Measurements from ENCODE around the gene WDR3. TPM values are rescaled to one million over a fixed set of nuclear protein-coding genes. Genes with fewer than 3 reads are reported as not detected.

The WDR3 gene
- total RNA-seq, 1 donor from 2014 or later = 31.8 TPM

- Histone ChIP-seq H3K4me1 (ENCODE audit: insufficient read depth, low read length) (peaks cover 12% of the 10 kb centered on the region), H2AFZ (ENCODE audit: low read depth, low read length) (peak overlapping the region; percentile 96), H4K20me1 (ENCODE audit: insufficient read depth, low read length) (peaks cover 46% of the 10 kb centered on the region), H3K4me2 (ENCODE audit: low read length) (peak overlapping the region; percentile 86), H3K27me3 (ENCODE audit: insufficient read depth, low read length) (no peaks in the 10 kb centered on the region), H3K79me2 (ENCODE audit: insufficient read depth, low read length) (peaks cover 94% of the 10 kb centered on the region), H3K9me3 (ENCODE audit: insufficient read depth, low read depth, low read length) (no peaks in the 10 kb centered on the region), H3K4me3 (ENCODE audit: insufficient read depth, low read depth, low read length) (peak overlapping the region; percentile 96), H3K9ac (ENCODE audit: low read length) (peak overlapping the region; percentile 84), H3K27ac (ENCODE audit: low read depth, low read length) (peak overlapping the region; percentile 7), H3K36me3 (ENCODE audit: insufficient read depth, low read length) (no peaks in the 10 kb centered on the region)
- no peak for DNase-seq (ENCODE audit: low read depth)
- peaks cover 2% of the 10 kb centered on the region for H3K36me3 Mint-ChIP-seq (ENCODE audit: low read depth, unreplicated experiment)
- FAIRE-seq = no peak
- H3K27ac Mint-ChIP-seq (ENCODE audit: unreplicated experiment) = peak overlapping the region; percentile 59
- no peaks in the 10 kb centered on the region for H3K27me3 Mint-ChIP-seq (ENCODE audit: low read depth, unreplicated experiment)
- H3K4me1 Mint-ChIP-seq (ENCODE audit: low read depth, unreplicated experiment) = peaks cover 18% of the 10 kb centered on the region
- peak overlapping the region; percentile 98 for H3K4me3 Mint-ChIP-seq (ENCODE audit: unreplicated experiment)
- H3K9me3 Mint-ChIP-seq (ENCODE audit: unreplicated experiment) = no peaks in the 10 kb centered on the region
- TF ChIP-seq EZH2 (IDR thresholded peaks at IDR 0.05; ENCODE audit: insufficient read depth, low read length) (no peak), CTCF (IDR thresholded peaks at IDR 0.05; ENCODE audit: insufficient read depth, low read depth, low read length) (no peak)
Measured at GRCh38 chr1:117930484-117930883, 945 bp downstream of the WDR3 start.

- peaks cover 16% of the 10 kb centered on the region for H3K4me1 Mint-ChIP-seq (ENCODE audit: low read depth, unreplicated experiment)
- peaks cover 73% of the 10 kb centered on the region for H3K79me2 ChIP-seq (ENCODE audit: insufficient read depth, low read length)
Measured at GRCh38 chr1:117932576-117932975, 3.0 kb downstream of the WDR3 start.

More at GRCh38 chr1:117932576-117932975, 3.0 kb downstream of the WDR3 start:
- TF ChIP-seq EZH2 (IDR thresholded peaks at IDR 0.05; ENCODE audit: insufficient read depth, low read length) = no peak
- TF ChIP-seq CTCF (IDR thresholded peaks at IDR 0.05; ENCODE audit: insufficient read depth, low read depth, low read length) = no peak
- no peak overlapping the region for H3K4me3 Mint-ChIP-seq (ENCODE audit: unreplicated experiment)
- Histone ChIP-seq H3K9ac (ENCODE audit: low read length) (no peak overlapping the region), H2AFZ (ENCODE audit: low read depth, low read length) (no peak overlapping the region), H3K27ac (ENCODE audit: low read depth, low read length) (no peak overlapping the region), H3K4me1 (ENCODE audit: insufficient read depth, low read length) (peaks cover 12% of the 10 kb centered on the region), H4K20me1 (ENCODE audit: insufficient read depth, low read length) (peaks cover 34% of the 10 kb centered on the region), H3K27me3 (ENCODE audit: insufficient read depth, low read length) (no peaks in the 10 kb centered on the region), H3K4me3 (ENCODE audit: insufficient read depth, low read depth, low read length) (no peak overlapping the region), H3K9me3 (ENCODE audit: insufficient read depth, low read depth, low read length) (no peaks in the 10 kb centered on the region), H3K36me3 (ENCODE audit: insufficient read depth, low read length) (peaks cover 4% of the 10 kb centered on the region), H3K4me2 (ENCODE audit: low read length) (peak overlapping the region; percentile 11)
- no peak for DNase-seq (ENCODE audit: low read depth)
- peaks cover 2% of the 10 kb centered on the region for H3K36me3 Mint-ChIP-seq (ENCODE audit: low read depth, unreplicated experiment)
- H3K9me3 Mint-ChIP-seq (ENCODE audit: unreplicated experiment) = no peaks in the 10 kb centered on the region
- no peaks in the 10 kb centered on the region for H3K27me3 Mint-ChIP-seq (ENCODE audit: low read depth, unreplicated experiment)
- FAIRE-seq = no peak
- H3K27ac Mint-ChIP-seq (ENCODE audit: unreplicated experiment) = no peak overlapping the region
